ENCODE measurements around the gene SLC35A4.

SLC35A4 gene

DNA sequence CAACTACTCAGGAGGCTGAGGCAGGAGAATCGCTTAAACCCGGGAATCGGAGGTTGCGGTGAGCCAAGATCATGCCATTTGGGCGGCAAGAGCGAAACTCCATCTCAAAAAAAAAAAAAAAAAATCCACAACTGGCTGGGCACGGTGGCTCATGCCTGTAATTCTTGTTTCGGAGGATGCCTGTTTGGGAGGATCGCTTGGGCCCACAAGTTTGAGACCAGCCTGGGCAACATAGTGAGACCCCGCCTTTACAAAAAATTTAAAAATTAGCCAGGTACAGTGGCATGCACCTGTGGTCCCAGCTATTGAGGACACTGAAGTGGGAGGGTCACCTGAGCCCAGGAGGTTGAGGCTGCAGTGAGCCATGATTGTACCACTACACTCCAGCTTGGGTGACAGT, 19.0 kb upstream of the SLC35A4 start:
- no peak overlapping the region for H3K27ac ChIP-seq
- no peak for DNase-seq
- no peak for TF ChIP-seq CTCF (IDR thresholded peaks at IDR 0.05; ENCODE audit: low read depth, low read length, missing control alignments)
- no peak overlapping the region for H3K4me3 ChIP-seq (ENCODE audit: low read depth, low read length)
- no peaks in the 10 kb centered on the region for H3K27me3 ChIP-seq (replicated peaks)
- in situ Hi-C loops (cut with HindIII; ENCODE audit: low pct_ligation_motif_present, low sequenced_read_pairs) = no loop called here
- H3K36me3 ChIP-seq (replicated peaks) = peaks cover 31% of the 10 kb centered on the region

DNA sequence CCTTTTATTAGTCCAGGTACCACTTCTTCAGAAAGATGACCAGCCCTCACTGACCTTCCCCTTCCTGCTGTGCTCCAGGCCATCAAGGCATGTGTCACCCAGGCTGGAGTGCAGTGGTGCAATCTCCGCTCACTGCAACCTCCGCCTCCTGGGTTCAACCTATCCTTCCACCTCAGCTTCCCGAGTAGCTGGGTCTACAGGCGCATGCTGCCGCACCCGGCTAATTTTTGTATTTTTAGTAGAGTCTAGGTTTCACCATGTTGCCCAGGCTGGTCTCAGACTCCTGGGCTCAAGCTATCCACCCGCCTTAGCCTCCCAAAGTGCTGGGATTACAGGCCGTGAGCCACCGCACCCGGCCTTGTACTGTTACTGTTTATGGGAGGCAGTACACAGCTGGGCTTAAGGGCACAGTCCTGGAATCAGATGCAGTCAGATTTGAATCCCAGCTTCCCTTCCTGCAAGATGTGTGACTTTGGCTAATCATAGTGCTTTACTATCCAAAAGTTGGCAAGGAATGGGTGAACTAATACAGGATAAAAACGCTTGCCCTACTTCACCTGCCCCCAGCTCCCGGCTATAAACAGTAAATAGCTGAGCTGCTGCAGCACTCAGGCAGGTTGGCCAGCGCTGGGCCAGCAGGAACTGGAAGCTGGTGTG, 17.6 kb upstream of the SLC35A4 start:
- H3K36me3 ChIP-seq (replicated peaks) = peaks cover 36% of the 10 kb centered on the region
- H3K27me3 ChIP-seq (replicated peaks) = no peaks in the 10 kb centered on the region
- H3K4me3 ChIP-seq (ENCODE audit: low read depth, low read length) = peak overlapping the region; percentile 32
- H3K27ac ChIP-seq = no peak overlapping the region
- DNase-seq = no peak
- in situ Hi-C loops (cut with HindIII; ENCODE audit: low pct_ligation_motif_present, low sequenced_read_pairs) = no loop called here
- TF ChIP-seq CTCF (IDR thresholded peaks at IDR 0.05; ENCODE audit: low read depth, low read length, missing control alignments) = no peak

GRCh38 chr5:140547508-140548299, 16.9 kb upstream of the SLC35A4 start, which contains the start of gene EIF4EBP3:
TSS of gene EIF4EBP3 (plus strand) at chr5:140547662. CDS start at chr5:140547738, 76 bp downstream.
- Histone ChIP-seq H3K27me3 (replicated peaks) (no peaks in the 10 kb centered on the region), H3K36me3 (replicated peaks) (peaks cover 33% of the 10 kb centered on the region), H3K4me3 (ENCODE audit: low read depth, low read length) (peak within 1 kb of the TSS; percentile 48), H3K27ac (peak within 1 kb of the TSS; percentile 70)
- peak; percentile 75 for TF ChIP-seq CTCF (IDR thresholded peaks at IDR 0.05; ENCODE audit: low read depth, low read length, missing control alignments)
- in situ Hi-C loops (cut with HindIII; ENCODE audit: low pct_ligation_motif_present, low sequenced_read_pairs) = no loop called here
- peak; percentile 97 for DNase-seq

GRCh38 chr5:140548300-140548688, 16.3 kb upstream of the SLC35A4 start:
- TF ChIP-seq CTCF (IDR thresholded peaks at IDR 0.05; ENCODE audit: low read depth, low read length, missing control alignments) = no peak
- Histone ChIP-seq H3K27me3 (replicated peaks) (no peaks in the 10 kb centered on the region), H3K4me3 (ENCODE audit: low read depth, low read length) (peak overlapping the region; percentile 48), H3K27ac (peak overlapping the region; percentile 70), H3K36me3 (replicated peaks) (peaks cover 30% of the 10 kb centered on the region)
- in situ Hi-C loops (cut with HindIII; ENCODE audit: low pct_ligation_motif_present, low sequenced_read_pairs) = no loop called here
- DNase-seq = no peak

DNA sequence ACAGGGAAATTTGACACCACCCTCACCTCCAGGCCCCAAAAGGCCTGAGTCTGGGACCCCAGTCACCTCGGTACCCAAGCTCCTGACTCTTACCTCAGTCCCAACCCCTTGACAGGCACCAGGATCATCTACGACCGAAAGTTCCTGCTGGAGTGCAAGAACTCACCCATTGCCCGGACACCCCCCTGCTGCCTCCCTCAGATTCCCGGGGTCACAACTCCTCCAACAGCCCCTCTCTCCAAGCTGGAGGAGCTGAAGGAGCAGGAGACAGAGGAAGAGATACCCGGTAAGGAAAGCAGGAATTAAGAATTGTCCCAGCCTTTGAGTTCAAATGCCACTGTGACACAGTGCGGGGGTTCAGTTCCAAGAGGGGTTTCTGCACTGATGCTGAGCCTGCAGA, 15.8 kb upstream of the SLC35A4 start:
- H3K27ac ChIP-seq = no peak overlapping the region
- no peak for DNase-seq

More for the DNA sequence above, 15.8 kb upstream of the SLC35A4 start:
- in situ Hi-C loops (cut with HindIII; ENCODE audit: low pct_ligation_motif_present, low sequenced_read_pairs) = no loop called here
- no peak for TF ChIP-seq CTCF (IDR thresholded peaks at IDR 0.05; ENCODE audit: low read depth, low read length, missing control alignments)
- no peaks in the 10 kb centered on the region for H3K27me3 ChIP-seq (replicated peaks)
- H3K4me3 ChIP-seq (ENCODE audit: low read depth, low read length) = no peak overlapping the region
- H3K36me3 ChIP-seq (replicated peaks) = peaks cover 33% of the 10 kb centered on the region
